Caco-2 (cell line): ENCODE data around the gene BUB1. TPM values are rescaled to one million over a fixed set of nuclear protein-coding genes. Genes with fewer than 3 reads are reported as not detected.

Experiments
- BruUV-seq: library from RNA; stranded (reverse); fragments of 400-500 nt; replicated peaks from 2 replicates; lab custom pipeline; 2021; lab: Mats Ljungman, UMichigan
- CTCF ChIA-PET: fragments of 300-600 bp; sonication (Branson Sonifier 250); formaldehyde crosslinking; loops from one replicate; lab custom pipeline; 2022; ENCODE audit warnings: antibody characterized with exemption; lab: Charles Lee
- POLR2A ChIA-PET: fragments of 300-600 bp; sonication (Branson Sonifier 250); formaldehyde crosslinking; loops from one replicate; lab custom pipeline; 2022; ENCODE audit warnings: antibody characterized with exemption; lab: Charles Lee
- DNase-seq, 2 experiments: peaks; one replicate each; pipeline versions ENCODE4 v3.0.0 to v3.0.0-alpha.2; 2020 to 2022
- H3K27me3 ChIP-seq: replicated peaks from 2 replicates; pipeline ENCODE4 v1.6.0; 2011; ENCODE audit warnings: low read length; ENCODE audit not compliant: control insufficient read depth, insufficient read depth
- H3K36me3 ChIP-seq: 2 replicates; pipeline ENCODE4 v1.5.1; 2011; ENCODE audit warnings: low read length; ENCODE audit not compliant: control insufficient read depth, insufficient read depth
- H3K4me1 ChIP-seq: fragments of 250-450 bp; sonication (Bioruptor Pico); 2 replicates; pipeline ENCODE4 v1.5.1; 2020; ENCODE audit warnings: mild to moderate bottlenecking
- H3K4me3 ChIP-seq: 2 replicates; pipeline ENCODE4 v1.5.1; 2011; ENCODE audit warnings: low read depth, mild to moderate bottlenecking, control low read depth, low read length
- H3K9me3 ChIP-seq: fragments of 250-450 bp; sonication (Bioruptor Pico); 2 replicates; pipeline ENCODE4 v1.5.1; 2020; ENCODE audit warnings: mild to moderate bottlenecking, moderate library complexity
- H3K27ac Mint-ChIP-seq: one replicate; pipeline ENCODE4 v1.8.0; 2022; ENCODE audit warnings: mixed read lengths; ENCODE audit not compliant: unreplicated experiment
- H3K27me3 Mint-ChIP-seq: one replicate; pipeline ENCODE4 v1.8.0; 2022; ENCODE audit warnings: mixed read lengths; ENCODE audit not compliant: insufficient read depth, unreplicated experiment
- H3K36me3 Mint-ChIP-seq: one replicate; pipeline ENCODE4 v1.8.0; 2022; ENCODE audit warnings: mild to moderate bottlenecking, mixed read lengths; ENCODE audit not compliant: insufficient read depth, unreplicated experiment
- H3K4me1 Mint-ChIP-seq: one replicate; pipeline ENCODE4 v1.8.0; 2022; ENCODE audit warnings: low read depth, mixed read lengths; ENCODE audit not compliant: unreplicated experiment
- H3K4me3 Mint-ChIP-seq: one replicate; pipeline ENCODE4 v1.8.0; 2022; ENCODE audit warnings: mild to moderate bottlenecking, moderate library complexity, mixed read lengths; ENCODE audit not compliant: unreplicated experiment
- H3K9me3 Mint-ChIP-seq: one replicate; pipeline ENCODE4 v1.8.0; 2022; ENCODE audit warnings: mixed read lengths; ENCODE audit not compliant: unreplicated experiment
- intact Hi-C: fragments of 100-400 bp; cut with micrococcal nuclease; formaldehyde crosslinking; loops from one replicate; pipeline ENCODE4 v1.10.0; 2022; ENCODE audit not compliant: unreplicated experiment
- total RNA-seq: library from RNA; stranded (reverse); gene quantifications from 2 replicates; pipeline ENCODE4 v1.2.3, GENCODE V29; 2022
- TF ChIP-seq, protein P1 (sequence below), 2 experiments: fragments of 200-600 bp in 1 of 2; IDR thresholded peaks; 1 replicate in 1 of 2; 2 replicates in 1 of 2; pipeline versions ENCODE4 v1.5.1 to v1.8.0; 2011 to 2022; ENCODE audit warnings: antibody characterized with exemption in 1 of 2, control low read depth in 1 of 2, inconsistent platforms in 1 of 2, low read depth in 1 of 2, low read length in 1 of 2, mild to moderate bottlenecking in 1 of 2, moderate library complexity in 1 of 2; ENCODE audit not compliant: insufficient read depth in 1 of 2, severe bottlenecking in 1 of 2, unreplicated experiment in 1 of 2

Gene BUB1
- total RNA-seq, 1 experiment from 2014 or later, result 60.7 TPM

DNA sequence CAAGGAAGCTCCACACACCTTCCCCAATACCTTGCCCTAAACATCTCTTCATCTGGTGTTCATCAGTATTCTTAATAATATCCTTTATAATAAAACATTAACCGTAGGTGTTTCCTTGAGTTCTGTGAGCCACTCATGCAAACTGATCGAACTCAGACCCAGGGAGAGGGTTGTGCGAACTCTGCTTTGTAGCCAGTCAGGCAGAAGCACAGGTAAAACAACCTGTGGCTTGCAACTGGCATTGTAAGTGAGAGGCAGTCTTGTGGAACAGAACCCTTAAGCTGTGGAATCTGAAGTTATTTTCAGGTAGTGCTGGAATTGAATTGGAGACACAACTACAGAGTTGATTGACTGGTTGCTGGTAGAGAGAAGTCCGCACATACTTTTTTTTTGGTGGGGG lies 4.7 kb downstream of the BUB1 start:
- Histone ChIP-seq H3K4me3 (no peak overlapping the region), H3K27me3 (no peaks in the 10 kb centered on the region), H3K36me3 (peaks cover 2% of the 10 kb centered on the region; the same call in 1 of the 2 replicates), H3K4me1 (no peaks in the 10 kb centered on the region), H3K9me3 (no peaks in the 10 kb centered on the region)
- POLR2A ChIA-PET, result no interaction called here
- CTCF ChIA-PET, result no interaction called here
- no peak overlapping the region for H3K4me3 Mint-ChIP-seq
- H3K9me3 Mint-ChIP-seq, result no peaks in the 10 kb centered on the region
- H3K4me1 Mint-ChIP-seq, result peaks cover 15% of the 10 kb centered on the region
- DNase-seq, result no peak
- TF ChIP-seq, protein P1, sequence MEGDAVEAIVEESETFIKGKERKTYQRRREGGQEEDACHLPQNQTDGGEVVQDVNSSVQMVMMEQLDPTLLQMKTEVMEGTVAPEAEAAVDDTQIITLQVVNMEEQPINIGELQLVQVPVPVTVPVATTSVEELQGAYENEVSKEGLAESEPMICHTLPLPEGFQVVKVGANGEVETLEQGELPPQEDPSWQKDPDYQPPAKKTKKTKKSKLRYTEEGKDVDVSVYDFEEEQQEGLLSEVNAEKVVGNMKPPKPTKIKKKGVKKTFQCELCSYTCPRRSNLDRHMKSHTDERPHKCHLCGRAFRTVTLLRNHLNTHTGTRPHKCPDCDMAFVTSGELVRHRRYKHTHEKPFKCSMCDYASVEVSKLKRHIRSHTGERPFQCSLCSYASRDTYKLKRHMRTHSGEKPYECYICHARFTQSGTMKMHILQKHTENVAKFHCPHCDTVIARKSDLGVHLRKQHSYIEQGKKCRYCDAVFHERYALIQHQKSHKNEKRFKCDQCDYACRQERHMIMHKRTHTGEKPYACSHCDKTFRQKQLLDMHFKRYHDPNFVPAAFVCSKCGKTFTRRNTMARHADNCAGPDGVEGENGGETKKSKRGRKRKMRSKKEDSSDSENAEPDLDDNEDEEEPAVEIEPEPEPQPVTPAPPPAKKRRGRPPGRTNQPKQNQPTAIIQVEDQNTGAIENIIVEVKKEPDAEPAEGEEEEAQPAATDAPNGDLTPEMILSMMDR (IDR thresholded peaks at IDR 0.05; ENCODE audit: insufficient read depth in 1 of 2, low read depth in 1 of 2, low read length in 1 of 2, severe bottlenecking in 1 of 2, unreplicated experiment in 1 of 2), result no peak
- H3K27me3 Mint-ChIP-seq, result no peaks in the 10 kb centered on the region
- intact Hi-C loops, result no loop called here
- no peak overlapping the region for H3K27ac Mint-ChIP-seq
- BruUV-seq, result no TSS peak
- peaks cover 60% of the 10 kb centered on the region for H3K36me3 Mint-ChIP-seq

DNA sequence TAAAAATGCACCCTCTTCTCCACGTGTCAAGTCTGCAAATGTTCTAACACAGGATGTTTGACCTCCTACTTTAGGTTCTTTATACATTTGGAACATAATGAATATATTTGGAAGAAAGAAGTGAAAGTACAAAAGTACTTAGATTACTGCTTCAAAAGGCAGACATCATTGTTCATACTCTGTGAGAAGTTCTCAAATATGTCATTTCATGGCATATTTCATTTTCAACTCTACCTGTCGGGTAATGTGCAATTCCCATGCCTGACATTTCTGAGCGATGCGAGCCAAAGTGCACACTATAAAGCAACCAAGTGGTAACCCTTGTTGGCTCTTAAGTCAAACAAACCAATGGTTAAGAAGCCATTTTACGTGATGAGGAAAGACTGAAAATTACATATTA lies 7.0 kb downstream of the BUB1 start:
- BruUV-seq, result no TSS peak
- Mint-ChIP-seq H3K4me1 (peaks cover 8% of the 10 kb centered on the region), H3K9me3 (no peaks in the 10 kb centered on the region), H3K4me3 (no peak overlapping the region), H3K27me3 (no peaks in the 10 kb centered on the region), H3K36me3 (peaks cover 72% of the 10 kb centered on the region), H3K27ac (no peak overlapping the region)
- no peak for DNase-seq
- CTCF ChIA-PET, result no interaction called here
- Histone ChIP-seq H3K27me3 (no peaks in the 10 kb centered on the region), H3K4me1 (no peaks in the 10 kb centered on the region), H3K4me3 (no peak overlapping the region), H3K36me3 (peaks cover 3% of the 10 kb centered on the region; the same call in 1 of the 2 replicates), H3K9me3 (no peaks in the 10 kb centered on the region)
- TF ChIP-seq, protein P1 (IDR thresholded peaks at IDR 0.05; ENCODE audit: insufficient read depth in 1 of 2, low read depth in 1 of 2, low read length in 1 of 2, severe bottlenecking in 1 of 2, unreplicated experiment in 1 of 2), result no peak
- POLR2A ChIA-PET, result no interaction called here
- intact Hi-C loops, result no loop called here

DNA sequence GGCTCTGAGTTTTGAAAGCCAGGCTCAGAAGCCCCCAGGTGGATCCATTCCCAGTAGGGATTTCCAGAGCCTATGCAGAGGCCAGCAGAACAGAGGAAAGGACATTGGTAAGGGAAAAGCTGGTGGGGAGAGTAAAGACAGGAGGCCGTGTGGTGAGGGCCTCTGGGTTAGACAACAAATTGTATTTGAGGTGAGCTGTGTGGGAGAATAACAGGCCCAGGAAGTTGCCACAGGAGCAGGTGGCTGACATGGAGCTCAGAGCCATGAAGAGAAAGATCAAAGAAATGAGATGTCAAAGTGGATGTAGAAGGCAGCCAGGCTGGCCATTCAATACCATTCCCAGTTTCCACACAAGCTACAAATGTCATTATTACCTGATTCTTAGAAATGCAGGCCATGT lies 8.8 kb downstream of the BUB1 start:
- no peaks in the 10 kb centered on the region for H3K27me3 ChIP-seq
- intact Hi-C loops, result no loop called here
- ChIA-PET CTCF (no interaction called here), POLR2A (interaction anchor here (0.9 kb wide), 1 partner anchor 9 kb away, joined by 3 read pairs; the partner anchor contains the start of gene BUB1)
- peaks cover 3% of the 10 kb centered on the region; the same call in 1 of the 2 replicates for H3K36me3 ChIP-seq
- no peaks in the 10 kb centered on the region for H3K27me3 Mint-ChIP-seq
- no peak for DNase-seq
- H3K4me3 Mint-ChIP-seq, result no peak overlapping the region
- BruUV-seq, result no TSS peak
- peaks cover 75% of the 10 kb centered on the region for H3K36me3 Mint-ChIP-seq
- no peaks in the 10 kb centered on the region for H3K4me1 Mint-ChIP-seq
- H3K4me3 ChIP-seq, result no peak overlapping the region
- H3K9me3 ChIP-seq, result no peaks in the 10 kb centered on the region
- TF ChIP-seq, protein P1 (IDR thresholded peaks at IDR 0.05; ENCODE audit: insufficient read depth in 1 of 2, low read depth in 1 of 2, low read length in 1 of 2, severe bottlenecking in 1 of 2, unreplicated experiment in 1 of 2), result no peak
- H3K9me3 Mint-ChIP-seq, result no peaks in the 10 kb centered on the region
- no peak overlapping the region for H3K27ac Mint-ChIP-seq
- no peaks in the 10 kb centered on the region for H3K4me1 ChIP-seq
